Mesodermal cell (in vitro differentiated cells): Measurements from ENCODE around the gene SLC30A3.
"Not testable (repeated sequence)": the region's sequence is repeated elsewhere in the genome, so short reads cannot be mapped to it uniquely, and the experiment has no call there.

Source experiments
- H3K27ac ChIP-seq: 2 replicates; pipeline ENCODE4 v1.7.0; 2013; ENCODE audit warnings: mild to moderate bottlenecking, low read depth, low read length, moderate library complexity; ENCODE audit not compliant: severe bottlenecking
- H3K36me3 ChIP-seq: 2 replicates; pipeline ENCODE4 v1.7.1; 2013; ENCODE audit warnings: mild to moderate bottlenecking, low read length, moderate library complexity; ENCODE audit not compliant: control insufficient read depth, insufficient read depth
- H3K4me1 ChIP-seq: one replicate; pipeline ENCODE4 v1.7.1; 2013; ENCODE audit warnings: mild to moderate bottlenecking, low read length; ENCODE audit not compliant: insufficient read depth, control insufficient read depth, poor library complexity, severe bottlenecking
- H3K4me3 ChIP-seq: 2 replicates; pipeline ENCODE4 v1.7.0; 2013; ENCODE audit warnings: low read length, control low read depth, mild to moderate bottlenecking; ENCODE audit not compliant: insufficient read depth, poor library complexity, severe bottlenecking; ENCODE audit errors: extremely low read depth
- H3K9me3 ChIP-seq: 2 replicates; pipeline ENCODE4 v1.7.1; 2013; ENCODE audit warnings: mild to moderate bottlenecking, low read length, moderate library complexity; ENCODE audit not compliant: control insufficient read depth
- WGBS, 2 experiments: methylation state at CpG; one replicate each; pipeline ENCODE4 v1.1.5; 2013; ENCODE audit warnings: missing lambda C conversion rate in 2 of 2; ENCODE audit not compliant: insufficient coverage in 2 of 2; 5-methylcytosine and 5-hydroxymethylcytosine counted together

The SLC30A3 gene

GRCh38 chr2:27271631-27272340 is 8.9 kb upstream of the SLC30A3 start:
- Histone ChIP-seq H3K9me3 (no peaks in the 10 kb centered on the region), H3K36me3 (no peaks in the 10 kb centered on the region), H3K4me3 (no peak overlapping the region), H3K4me1 (no peaks in the 10 kb centered on the region), H3K27ac (no peak overlapping the region)
- WGBS, 2 experiments: 62 to 67% methylated on average over 5 to 6 of the region's 11 CpGs

GRCh38 chr2:27270670-27271069 is 7.8 kb upstream of the SLC30A3 start:
- Histone ChIP-seq H3K27ac (no peak overlapping the region), H3K4me1 (no peaks in the 10 kb centered on the region), H3K9me3 (no peaks in the 10 kb centered on the region), H3K4me3 (no peak overlapping the region), H3K36me3 (no peaks in the 10 kb centered on the region)
- WGBS, 2 experiments: 88 to 100% methylated on average over 1 to 2 of the region's 2 CpGs

- no peaks in the 10 kb centered on the region for H3K4me1 ChIP-seq
- WGBS, 2 experiments: 90 to 92% methylated on average over 2 of the region's 3 CpGs
- no peaks in the 10 kb centered on the region for H3K36me3 ChIP-seq
- H3K27ac ChIP-seq: no peak overlapping the region
- no peaks in the 10 kb centered on the region for H3K9me3 ChIP-seq
- no peak overlapping the region for H3K4me3 ChIP-seq
These were observed 7.3 kb upstream of the SLC30A3 start for GRCh38 chr2:27270131-27270530.

- H3K4me3 ChIP-seq, H3K27ac ChIP-seq: not testable (repeated sequence)
- 90 to 94% methylated on average over 7 to 8 of the region's 13 CpGs for WGBS, 2 experiments
These were observed 5.4 kb upstream of the SLC30A3 start for GRCh38 chr2:27268296-27268695.

GRCh38 chr2:27265536-27265870 is 2.7 kb upstream of the SLC30A3 start:
- Histone ChIP-seq H3K27ac (no peak overlapping the region), H3K36me3 (no peaks in the 10 kb centered on the region), H3K4me1 (peaks cover 8% of the 10 kb centered on the region), H3K4me3 (no peak overlapping the region), H3K9me3 (no peaks in the 10 kb centered on the region)

More at GRCh38 chr2:27268296-27268695, 5.4 kb upstream of the SLC30A3 start:
- not testable (repeated sequence) for H3K9me3 ChIP-seq, H3K4me1 ChIP-seq, H3K36me3 ChIP-seq

- whole genome bisulfite sequencing, 2 experiments: 5% methylated on average over 42 to 52 of the region's 56 CpGs
- Histone ChIP-seq H3K4me1 (peaks cover 8% of the 10 kb centered on the region), H3K4me3 (peak overlapping the region; percentile 32), H3K27ac (no peak overlapping the region), H3K9me3 (no peaks in the 10 kb centered on the region), H3K36me3 (no peaks in the 10 kb centered on the region)
These were observed 2.1 kb upstream of the SLC30A3 start for GRCh38 chr2:27264753-27265535.

- WGBS, 2 experiments: 1% methylated on average over 12 to 18 of the region's 38 CpGs
- Histone ChIP-seq H3K27ac (no peak overlapping the region), H3K4me3 (peak overlapping the region; percentile 32)
These were observed 1.5 kb upstream of the SLC30A3 start for GRCh38 chr2:27264253-27264752.

GRCh38 chr2:27263287-27264252 is 723 bp upstream of the SLC30A3 start:
- Histone ChIP-seq H3K9me3 (no peaks in the 10 kb centered on the region), H3K4me1 (peaks cover 8% of the 10 kb centered on the region), H3K27ac (no peak overlapping the region), H3K4me3 (peak overlapping the region; percentile 31), H3K36me3 (no peaks in the 10 kb centered on the region)
- WGBS, 2 experiments: 2 to 3% methylated on average over 30 to 31 of the region's 46 CpGs

More at GRCh38 chr2:27264253-27264752, 1.5 kb upstream of the SLC30A3 start:
- H3K9me3 ChIP-seq: no peaks in the 10 kb centered on the region
- H3K36me3 ChIP-seq: no peaks in the 10 kb centered on the region
- peaks cover 8% of the 10 kb centered on the region for H3K4me1 ChIP-seq

GRCh38 chr2:27261926-27262298 is 935 bp downstream of the SLC30A3 start:
- H3K4me1 ChIP-seq: peaks cover 8% of the 10 kb centered on the region
- no peaks in the 10 kb centered on the region for H3K36me3 ChIP-seq
- no peaks in the 10 kb centered on the region for H3K9me3 ChIP-seq
- no peak overlapping the region for H3K27ac ChIP-seq
- 3% methylated on average over 23 to 35 of the region's 40 CpGs for WGBS, 2 experiments
- H3K4me3 ChIP-seq: no peak overlapping the region

GRCh38 chr2:27261241-27261925 is 1.5 kb downstream of the SLC30A3 start:
- no peaks in the 10 kb centered on the region for H3K9me3 ChIP-seq
- H3K4me1 ChIP-seq: peaks cover 8% of the 10 kb centered on the region
- H3K27ac ChIP-seq: no peak overlapping the region
- no peaks in the 10 kb centered on the region for H3K36me3 ChIP-seq
- WGBS, 2 experiments: 36 to 76% methylated on average over 5 to 9 of the region's 11 CpGs
- no peak overlapping the region for H3K4me3 ChIP-seq
